GM21737 (cell line): Measurements from ENCODE around the gene GPBAR1.

Experiments used
- ATAC-seq: cut with Tn5 transposase; IDR thresholded peaks from one replicate; pipeline ENCODE4 v1.9.1; 2021; ENCODE audit warnings: mild to moderate bottlenecking, moderate library complexity; ENCODE audit not compliant: unreplicated experiment

Gene GPBAR1

DNA sequence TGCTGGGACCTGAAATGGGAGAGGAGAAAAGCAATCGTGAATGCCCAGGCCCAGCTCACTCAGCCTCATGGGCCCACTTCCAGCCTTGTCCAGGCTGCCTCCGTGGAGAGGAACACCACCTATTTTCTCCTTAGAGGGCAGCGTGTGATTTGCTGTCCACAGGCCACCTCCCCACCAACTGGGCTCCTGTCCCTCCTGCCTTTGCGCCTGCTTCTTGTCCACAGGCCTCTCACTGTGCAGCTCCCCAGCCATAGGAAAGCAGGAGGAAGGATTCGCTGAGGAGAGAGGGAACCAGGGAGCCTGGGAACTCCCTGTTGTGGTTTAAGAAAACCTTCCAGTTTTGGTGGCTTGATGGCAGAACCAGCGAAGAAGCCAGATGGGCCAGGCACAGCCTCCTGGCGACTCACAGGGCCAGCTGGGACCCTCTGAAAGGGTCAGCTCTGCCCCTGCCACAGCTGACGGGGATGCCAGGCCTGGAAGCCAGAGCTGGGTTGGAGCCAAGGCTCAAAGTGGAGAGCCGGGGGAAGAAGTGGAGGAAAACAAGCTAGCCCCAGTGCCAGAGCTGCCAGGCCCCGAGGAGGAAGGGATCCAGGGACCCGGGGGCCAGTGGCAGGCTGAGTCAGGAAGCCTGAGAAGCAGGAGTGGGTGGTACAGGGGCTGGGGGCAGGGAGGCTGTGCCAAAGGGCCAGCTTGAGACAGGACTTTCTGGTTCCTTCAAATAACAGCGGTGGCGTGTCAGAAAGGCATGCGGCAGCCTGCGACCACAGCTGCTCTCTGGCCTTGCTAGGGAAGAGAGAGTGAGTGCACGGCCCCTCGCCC, 21.6 kb downstream of the GPBAR1 start:
- ATAC-seq: no peak

DNA sequence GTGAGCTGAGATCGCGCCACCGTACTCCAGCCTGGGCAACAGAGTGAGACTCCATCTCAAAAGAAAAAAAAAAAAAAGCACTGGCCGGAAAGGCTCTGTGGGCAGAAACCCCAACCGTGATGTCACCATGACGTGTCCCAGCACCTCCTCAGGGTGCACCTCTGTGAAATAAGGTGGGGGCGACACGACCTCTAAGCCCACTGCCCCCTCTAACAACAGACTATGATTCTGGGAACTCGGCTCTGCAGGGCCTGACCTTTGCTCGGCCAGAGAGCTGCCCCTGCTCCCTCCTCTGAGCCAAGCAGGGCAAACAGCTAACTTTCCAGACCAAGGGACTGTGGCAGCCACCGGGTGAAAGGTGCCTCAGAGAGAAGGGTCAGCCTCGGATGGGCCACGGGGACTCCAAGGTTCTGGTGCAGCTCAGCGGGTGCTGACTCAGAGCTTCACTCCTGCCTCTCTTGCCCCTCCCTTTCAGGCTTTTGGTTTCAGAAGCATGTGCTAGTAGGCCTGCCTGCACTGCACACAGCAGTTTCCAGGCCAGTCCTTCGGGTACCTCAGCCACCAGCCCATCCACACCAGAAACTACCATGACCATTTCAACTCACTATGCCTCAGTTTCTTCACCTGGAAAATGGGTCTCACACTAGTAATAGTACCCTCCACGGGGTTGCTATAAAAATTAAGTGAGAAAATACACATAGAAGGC, 23.4 kb downstream of the GPBAR1 start:
- peak; percentile 31 for ATAC-seq

DNA sequence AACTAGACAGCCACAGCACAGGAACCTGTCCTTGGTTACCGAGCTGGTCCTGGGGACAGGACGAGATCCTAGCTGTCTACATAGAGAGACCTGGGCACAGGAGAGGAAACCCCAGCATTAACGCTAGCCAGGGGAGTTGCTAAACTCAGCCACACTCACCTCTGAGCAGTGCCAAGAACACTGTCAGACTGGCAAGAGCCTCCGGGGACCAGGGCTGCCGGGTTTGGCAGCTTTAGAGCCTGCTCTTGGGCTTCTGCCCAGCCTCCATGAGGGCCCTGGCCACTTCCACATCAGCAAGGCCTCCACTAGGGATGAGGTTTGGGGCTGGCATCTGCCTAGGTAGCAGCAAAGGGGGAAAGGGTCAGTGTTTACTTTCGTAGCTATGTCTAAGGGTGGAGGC, 24.8 kb downstream of the GPBAR1 start:
- no peak for ATAC-seq

DNA sequence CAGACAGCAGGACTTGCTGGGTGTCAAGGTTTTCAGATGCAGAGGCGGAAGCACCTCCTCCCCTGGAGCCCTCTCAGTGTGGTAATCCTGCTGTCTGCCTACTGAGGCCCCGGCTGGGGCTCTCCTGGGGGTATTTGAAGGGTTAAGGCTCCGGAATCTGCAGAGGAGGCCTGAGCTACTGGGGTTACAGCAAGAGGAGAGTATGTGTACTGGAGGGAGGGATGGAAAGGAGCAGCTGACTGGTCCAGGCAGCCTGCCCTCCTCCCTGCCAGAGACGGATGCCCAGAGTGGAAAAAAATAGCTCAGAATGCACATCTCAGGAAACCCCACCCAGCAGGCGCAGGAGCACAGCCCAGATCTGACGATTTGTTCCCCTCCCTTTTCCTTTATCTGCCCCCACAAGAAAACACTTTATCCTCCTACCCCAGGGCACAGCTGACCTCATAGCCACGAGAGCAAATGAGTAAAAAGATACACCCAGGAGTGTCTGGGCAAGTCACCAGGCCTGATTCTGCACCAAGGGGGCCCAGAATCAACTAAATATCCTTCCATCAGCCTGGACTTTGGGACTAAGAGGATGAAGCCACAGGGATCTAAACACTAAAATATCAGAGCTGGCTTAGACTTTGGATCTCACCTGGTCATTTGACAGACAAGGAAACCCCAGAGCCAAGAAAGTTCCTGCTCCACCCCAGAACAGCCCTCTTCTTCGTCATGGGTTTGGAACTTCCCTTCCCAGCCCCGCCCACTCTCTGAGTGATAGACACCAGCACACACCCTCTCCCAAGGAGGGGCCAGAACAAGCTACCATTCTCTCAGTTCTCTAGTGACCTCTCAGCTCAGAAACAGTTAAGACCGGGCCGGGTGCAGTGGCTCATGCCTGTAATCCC, 26.0 kb downstream of the GPBAR1 start:
- peak; percentile 68 for ATAC-seq

DNA sequence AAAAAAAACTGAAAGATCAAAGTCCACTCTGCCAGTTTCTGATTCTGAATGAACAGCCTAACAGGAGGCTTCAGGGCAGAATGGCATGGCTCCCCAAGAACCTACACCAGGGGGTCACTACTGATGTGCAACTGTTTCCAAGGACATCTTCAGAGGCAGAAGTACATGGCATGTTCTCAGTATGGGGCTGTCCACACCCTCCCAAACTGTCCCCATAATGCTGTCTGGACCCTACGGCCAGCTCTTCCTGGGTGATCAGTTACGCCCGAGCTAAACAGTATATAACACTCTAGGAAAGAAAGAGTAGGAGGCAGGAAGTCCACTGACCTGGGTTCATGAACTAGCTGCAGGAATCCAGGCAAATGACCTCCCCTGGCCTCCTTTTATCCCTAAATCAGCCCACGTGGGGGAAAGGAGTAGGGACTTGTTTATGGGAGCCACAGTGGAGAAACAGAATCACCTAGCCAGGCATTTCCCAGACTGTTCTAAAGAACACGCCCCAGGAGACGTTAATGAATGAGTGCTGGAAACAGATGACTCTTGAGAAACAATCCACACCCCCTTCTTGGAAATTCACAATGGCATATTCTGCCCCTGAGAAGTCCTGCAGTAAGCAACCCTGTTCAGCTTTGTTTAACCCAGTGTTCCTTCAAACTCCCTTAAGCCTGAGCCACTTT, 29.0 kb downstream of the GPBAR1 start:
- no peak for ATAC-seq

DNA sequence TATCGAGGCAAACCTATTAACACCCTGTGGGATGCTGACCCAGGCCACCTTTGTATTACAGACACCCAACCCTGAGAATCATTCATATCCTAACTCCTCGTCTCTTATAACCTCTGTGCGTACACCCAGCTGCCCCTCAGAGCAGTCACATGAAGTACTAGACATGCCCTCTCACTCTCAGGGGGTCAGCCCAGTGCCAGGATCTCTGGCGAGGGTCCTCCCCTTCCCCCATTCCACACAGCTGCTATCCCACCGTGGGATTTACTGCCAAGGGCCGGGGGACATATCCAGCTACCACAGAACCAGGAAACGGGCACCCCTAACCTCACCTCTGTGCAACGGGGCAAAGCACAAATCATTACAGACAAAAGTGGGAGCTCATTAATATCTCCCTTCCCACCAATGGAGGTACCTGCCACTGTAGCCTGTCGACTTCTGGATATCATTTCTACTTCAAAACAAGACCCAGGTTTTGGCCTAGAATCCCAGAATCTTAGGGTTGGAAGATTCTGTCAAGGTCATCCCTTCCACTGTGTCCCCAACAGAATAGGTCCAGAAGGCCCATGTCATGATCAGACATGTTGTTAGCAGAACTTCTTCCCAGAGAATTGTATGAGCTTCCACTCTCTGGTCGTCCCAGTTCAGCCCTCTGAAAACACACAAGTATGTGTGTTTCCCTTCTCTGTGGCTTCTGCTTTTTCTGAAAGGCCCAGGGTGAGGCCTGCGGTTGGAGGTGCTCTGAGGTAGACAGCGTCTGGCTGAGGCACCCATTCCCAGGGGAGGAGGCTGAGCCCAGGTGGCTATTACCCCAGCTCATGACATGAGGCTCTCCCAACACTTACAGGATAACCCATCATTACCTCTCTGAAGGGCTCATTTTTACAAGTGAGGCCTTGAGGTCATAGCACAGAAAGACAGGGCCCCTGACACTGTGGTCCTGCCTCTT, 29.8 kb downstream of the GPBAR1 start:
- ATAC-seq: peak; percentile 54

DNA sequence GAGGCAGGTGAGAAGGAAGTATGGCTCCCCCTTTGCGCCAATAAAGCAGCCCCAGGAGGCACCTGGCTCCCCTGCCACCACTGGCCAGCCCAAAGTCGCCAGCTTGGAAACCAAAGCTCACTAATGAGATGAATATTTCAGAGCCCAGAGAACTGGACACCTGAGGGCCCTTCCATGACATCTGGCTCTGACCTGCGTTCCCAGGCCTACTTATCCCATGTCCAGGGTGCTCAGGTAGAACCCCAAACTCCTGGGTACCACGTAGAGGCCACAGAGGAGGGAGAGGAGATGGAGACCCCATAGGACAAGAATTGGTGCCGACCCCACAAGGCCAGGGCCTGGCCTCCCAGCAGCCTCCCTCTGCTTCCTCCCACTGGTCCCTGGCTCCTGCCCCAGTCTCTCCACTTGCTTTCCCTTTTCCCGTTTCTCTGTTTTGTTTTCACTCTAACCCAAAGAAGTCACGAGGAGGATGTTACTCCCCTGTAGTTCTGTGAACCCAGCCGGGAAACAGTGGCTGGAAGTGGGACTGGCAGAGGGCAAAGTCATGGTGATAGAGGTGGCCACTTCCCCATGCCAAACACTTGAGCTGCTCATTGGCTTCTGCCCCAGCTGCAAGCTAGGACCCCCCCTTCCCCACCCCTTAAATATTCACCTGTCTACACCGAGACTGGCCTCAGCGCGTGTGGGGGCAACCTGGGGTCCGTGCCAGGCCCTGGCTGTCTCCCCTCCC, 30.7 kb downstream of the GPBAR1 start:
- ATAC-seq: no peak

DNA sequence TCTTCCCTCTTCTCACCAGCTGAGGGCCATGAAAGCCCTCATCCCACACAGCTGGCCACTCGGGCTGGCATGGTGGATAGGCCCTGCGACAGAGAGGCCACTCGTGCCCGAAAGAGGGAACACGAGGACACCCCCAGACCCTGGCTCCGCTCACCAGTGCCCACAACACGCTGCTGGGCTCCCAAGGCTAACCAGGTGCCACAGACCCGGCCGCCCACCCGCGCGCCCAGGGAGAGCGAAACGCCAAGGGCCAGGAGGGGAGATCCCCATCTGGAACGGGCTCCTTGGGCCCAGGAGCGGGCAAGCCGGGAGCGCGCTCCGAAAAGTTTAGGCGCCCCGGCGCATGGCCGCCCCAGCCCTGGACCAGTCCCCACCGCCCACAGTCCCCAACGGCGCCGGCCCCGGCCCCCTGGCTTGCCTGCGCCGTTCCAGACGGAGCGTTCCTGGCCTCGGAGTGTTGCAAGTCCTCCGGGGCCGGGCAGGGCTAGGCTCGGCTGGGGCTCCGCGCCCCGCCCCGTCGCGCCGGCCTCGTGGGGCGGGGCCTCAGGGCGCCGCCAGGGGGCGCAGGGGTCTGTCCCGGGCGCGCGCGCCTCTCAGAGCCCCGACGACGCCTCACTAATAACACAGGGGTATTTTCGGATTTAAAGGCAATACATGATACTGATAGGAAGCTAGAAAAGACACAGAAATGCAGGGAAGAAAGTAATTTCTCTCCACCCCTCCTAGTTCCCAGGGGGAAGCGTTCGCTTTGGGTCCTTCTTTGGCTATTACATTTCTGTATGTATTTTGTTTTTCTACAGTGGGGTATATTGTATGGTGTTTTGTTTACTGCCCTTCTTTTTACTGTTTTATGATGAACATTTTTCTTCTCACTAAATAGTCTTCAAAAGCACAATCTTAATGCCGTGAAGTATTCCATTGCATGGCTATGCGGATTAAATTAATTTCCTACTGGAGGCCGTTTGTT, 31.5 kb downstream of the GPBAR1 start, which contains the start of gene TMBIM1:
TSS of gene TMBIM1 (minus strand) at position 456 of the 967 bp plus-strand sequence. CDS start 10,362 bp downstream, outside the sequence.
- ATAC-seq: peak; percentile 64

DNA sequence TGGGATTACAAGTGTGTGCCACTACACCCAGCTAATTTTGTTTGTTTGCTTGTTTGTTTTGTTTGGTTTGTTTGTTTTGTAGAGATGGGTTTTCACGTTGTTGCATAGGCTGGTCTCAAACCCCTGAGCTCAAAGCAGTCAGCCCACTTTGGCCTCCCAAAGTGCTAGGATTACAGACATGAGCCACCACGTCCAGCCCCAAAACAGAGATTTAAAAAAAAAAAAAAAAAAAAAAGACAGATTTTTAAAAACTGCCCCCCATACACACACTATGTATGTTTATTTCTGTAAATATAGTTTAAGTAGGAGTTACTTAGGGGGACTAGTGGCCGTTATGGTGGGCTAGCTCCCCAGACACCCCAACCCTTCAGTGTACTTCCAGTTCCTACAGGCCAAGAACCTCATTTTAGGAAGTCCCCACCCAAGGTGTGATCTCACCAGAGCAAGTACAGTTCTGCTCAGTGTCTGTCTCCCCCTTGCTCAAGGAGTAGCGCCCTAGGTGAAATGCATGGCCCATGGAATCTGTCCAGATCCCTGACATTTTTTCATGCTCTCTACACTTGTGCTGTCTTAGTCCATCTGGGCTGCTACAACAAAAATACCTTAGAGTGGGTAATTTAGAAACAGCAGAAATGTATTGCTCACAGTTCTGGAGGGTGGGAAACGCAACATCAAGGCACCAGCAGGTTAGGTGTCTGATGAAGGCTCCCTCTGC, 33.1 kb downstream of the GPBAR1 start:
- ATAC-seq: no peak

DNA sequence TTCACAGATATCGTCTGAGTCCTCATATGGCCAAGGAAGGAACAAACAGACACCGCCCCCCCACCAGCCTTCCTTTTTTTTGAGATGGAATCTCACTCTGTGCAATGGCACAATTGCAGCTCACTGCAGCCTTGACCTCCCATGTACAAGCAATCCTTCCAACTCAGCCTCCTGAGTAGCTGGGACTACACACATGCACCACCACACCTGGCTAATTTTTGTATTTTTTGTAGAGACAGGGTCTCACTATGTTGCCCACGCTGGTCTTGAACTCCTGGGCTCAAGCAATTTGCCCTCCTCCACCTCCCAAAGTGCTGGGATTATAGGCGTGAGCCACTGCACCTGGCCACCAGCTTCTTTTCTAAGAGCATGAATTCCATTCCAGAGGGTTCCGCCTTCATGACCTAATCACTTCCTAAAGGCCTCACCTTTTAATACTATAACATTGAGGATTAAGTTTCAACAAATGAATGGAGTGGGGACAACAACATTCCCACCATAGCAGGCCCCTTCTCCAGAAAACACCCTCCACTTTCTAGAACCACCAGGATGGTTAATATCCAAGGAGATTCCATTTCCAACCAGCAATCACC, 33.7 kb downstream of the GPBAR1 start:
- ATAC-seq: no peak

DNA sequence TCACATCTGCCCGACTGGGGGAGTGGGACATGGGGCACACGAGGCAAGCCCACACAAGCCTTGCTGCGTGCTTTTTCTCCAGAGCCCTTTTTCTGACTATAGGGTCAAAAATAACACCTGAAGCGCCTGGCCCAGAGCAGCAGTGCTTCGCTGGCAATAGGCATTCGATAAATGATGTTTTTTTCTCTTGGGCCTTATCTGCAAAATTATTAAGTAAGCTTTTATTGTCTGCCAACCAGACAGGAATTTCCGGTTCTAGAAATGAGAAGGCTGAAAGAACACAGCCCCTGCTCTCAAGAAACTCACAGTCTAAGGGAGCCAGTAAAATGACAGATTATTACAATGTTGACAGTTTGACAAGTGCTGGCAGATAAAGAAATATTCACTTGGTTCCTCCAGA, 34.2 kb downstream of the GPBAR1 start:
- ATAC-seq: no peak

DNA sequence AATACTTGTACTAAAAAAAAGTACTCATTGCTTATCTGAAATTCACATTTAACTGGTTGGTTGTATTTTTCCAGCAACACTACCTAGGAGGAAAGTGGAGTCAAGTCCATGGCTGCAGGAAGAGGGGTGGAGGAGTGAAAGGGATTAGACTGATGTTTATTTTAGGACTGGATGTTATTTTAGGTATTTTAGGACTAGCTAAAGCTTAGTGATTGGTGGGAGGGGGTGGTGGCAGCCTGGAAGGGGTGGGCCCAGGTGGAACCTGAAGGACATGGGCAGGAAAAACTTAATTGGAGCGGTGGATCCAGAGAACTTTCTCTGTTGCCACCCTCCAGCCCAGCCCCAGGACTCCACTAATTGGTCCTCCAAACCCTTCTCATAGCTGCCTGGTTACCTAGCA, 35.4 kb downstream of the GPBAR1 start:
- no peak for ATAC-seq

DNA sequence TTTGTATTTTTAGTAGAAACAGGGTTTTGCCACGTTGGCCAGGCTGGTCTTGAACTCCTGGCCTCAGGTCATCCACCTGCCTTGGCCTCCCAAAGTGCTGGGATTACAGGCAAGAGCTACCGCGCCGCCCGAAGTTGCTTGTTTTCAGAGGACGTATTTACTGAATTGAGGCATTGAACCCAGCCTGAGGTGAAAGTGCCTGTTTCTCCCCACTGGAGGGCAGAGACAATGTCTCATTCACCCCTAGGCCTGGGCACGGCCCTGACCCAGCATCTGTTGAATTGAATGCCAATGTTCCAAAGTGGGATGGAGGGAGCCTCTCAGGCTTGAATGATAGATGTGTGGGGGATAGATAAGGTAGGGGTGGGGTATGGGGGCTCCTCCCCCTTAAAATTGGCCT, 36.0 kb downstream of the GPBAR1 start:
- no peak for ATAC-seq

DNA sequence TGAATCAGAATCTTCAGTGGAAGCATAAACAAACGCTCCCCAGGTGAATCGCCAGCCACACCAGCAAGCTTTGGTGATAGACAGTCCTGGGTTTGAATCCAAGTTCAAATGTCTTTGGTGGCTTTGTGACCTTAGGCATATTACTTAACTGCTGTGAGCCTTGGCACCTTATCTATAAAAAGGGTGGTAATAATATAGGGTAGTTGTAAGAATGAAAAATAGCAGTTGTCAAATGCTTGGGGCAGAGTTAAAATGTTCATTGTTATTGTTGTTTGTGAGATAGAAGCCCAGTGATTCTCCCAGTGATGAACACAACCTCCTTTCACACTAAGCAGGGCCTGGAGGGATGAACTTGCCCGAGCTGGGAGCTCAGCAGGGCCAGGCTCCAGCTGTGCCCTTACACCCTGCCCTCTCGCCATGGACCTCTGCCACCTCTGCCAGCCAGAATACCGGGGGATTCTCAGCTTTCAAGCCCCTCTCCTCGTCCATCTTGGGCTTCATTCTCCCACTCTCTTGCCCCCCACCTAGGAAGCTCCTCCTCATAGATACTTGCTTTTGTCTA, 37.6 kb downstream of the GPBAR1 start:
- no peak for ATAC-seq

DNA sequence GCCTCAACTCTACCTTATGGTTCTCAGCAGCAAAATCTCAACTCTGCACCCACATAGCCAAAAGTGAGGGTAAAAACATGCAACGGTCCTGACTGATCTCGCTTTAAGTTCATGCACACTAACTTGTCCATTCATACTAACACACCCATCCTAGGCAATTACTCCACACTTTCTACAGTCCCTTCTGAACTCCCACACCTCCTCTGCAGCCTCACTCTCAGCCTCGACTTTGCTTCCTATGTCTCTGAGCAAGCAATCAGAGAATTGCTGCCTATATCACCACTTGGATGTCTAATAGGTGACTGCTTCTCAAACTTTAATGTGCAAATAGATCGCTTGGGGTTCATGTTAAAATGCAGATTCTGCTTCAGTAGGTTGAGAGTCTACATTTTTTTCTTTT, 39.3 kb downstream of the GPBAR1 start:
- ATAC-seq: no peak

DNA sequence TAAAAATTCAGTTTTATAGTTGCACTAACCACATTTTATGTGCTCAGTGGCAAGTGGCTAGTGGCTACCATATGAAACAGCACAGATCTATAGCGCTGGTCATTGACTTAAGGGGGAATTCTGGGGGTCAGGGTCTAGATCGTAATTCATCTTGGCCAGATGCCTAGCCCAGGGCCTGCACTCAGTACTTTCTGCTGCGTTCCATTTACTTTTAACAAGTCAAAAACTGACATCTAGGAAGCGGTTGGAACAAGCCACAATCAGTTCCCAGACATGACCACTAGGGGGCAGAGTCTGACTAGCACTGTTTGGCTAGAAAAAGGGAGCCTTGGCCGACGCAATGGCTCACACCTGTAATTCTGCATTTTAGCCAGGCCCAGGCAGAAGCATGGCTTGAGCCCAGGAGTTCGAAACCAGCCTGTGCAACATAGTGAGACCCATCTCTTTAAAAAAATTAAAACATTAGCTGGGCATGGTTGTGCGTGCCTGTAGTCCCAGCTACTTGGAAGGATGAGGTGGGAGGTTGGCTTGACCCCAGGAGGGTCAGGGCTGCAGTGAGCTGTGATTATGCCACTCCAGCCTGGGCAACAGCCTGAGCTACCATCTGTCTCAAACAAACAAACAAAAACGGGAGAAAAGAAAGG, 40.5 kb downstream of the GPBAR1 start:
- ATAC-seq: peak; percentile 85
